Posterior vena cava (tissue), 2 donors: Measurements from ENCODE around the gene MROH2A. TPM values are rescaled to one million over a fixed set of nuclear protein-coding genes. Genes with fewer than 3 reads are reported as not detected.

Source experiments
- DNase-seq: peaks from one replicate; pipeline ENCODE4 v3.0.0-alpha.2; 2020; ENCODE audit warnings: low spot score
- intact Hi-C, 2 donors: fragments of 100-400 bp; cut with DNase I; formaldehyde crosslinking; loops; one replicate each; pipeline versions ENCODE4 v1.14.1 to v1.14.2; 2022 to 2023
- total RNA-seq, 2 donors: library from RNA; stranded (reverse); fragmentation: NEBNext Ultra II Directional; extraction: Animal tissue kit (Norgen Biotek cat#: 25700); gene quantifications; one replicate each; pipeline ENCODE4 v1.2.1, GENCODE V29; 2021
- donor health status: DM: yes; HTN: yes; CAD: no.
- donor health status: DM: yes; HTN: yes; CAD: no.

MROH2A gene
- total RNA-seq, 2 donors from 2014 or later, result not detected

- no peak for DNase-seq
- intact Hi-C loops, result no loop called here
Observed at GRCh38 chr2:233761040-233761769, 16.9 kb upstream of the MROH2A start.

- intact Hi-C loops, result no loop called here
- DNase-seq, result no peak
Observed at GRCh38 chr2:233764264-233764663, 13.9 kb upstream of the MROH2A start.

- intact Hi-C loops, result loop anchor here in 1 of 2 donors (5.0 kb wide), 1 partner anchor 1683 kb away; no protein-coding TSS in a partner anchor
- DNase-seq, result no peak
Observed at GRCh38 chr2:233764761-233765160, 13.4 kb upstream of the MROH2A start.

GRCh38 chr2:233766416-233766815, 11.7 kb upstream of the MROH2A start:
- intact Hi-C loops, result loop anchor here in 1 of 2 donors (5.0 kb wide), 1 partner anchor 1681 kb away; no protein-coding TSS in a partner anchor
- DNase-seq, result no peak

GRCh38 chr2:233768076-233768475, 10.1 kb upstream of the MROH2A start:
- no peak for DNase-seq

GRCh38 chr2:233769260-233769659, 8.9 kb upstream of the MROH2A start:
- no peak for DNase-seq
- intact Hi-C loops, result loop anchor here in 1 of 2 donors (5.0 kb wide), 1 partner anchor 1678 kb away; no protein-coding TSS in a partner anchor

More at GRCh38 chr2:233768076-233768475, 10.1 kb upstream of the MROH2A start:
- intact Hi-C loops, result loop anchor here in 1 of 2 donors (5.0 kb wide), 1 partner anchor 1679 kb away; no protein-coding TSS in a partner anchor

GRCh38 chr2:233772153-233772552, 6.0 kb upstream of the MROH2A start:
- DNase-seq, result no peak
- intact Hi-C loops, result no loop called here

- DNase-seq, result no peak
- intact Hi-C loops, result no loop called here
Observed at GRCh38 chr2:233772583-233772982, 5.5 kb upstream of the MROH2A start.

GRCh38 chr2:233773854-233774253, 4.3 kb upstream of the MROH2A start:
- intact Hi-C loops, result no loop called here
- DNase-seq, result no peak

- intact Hi-C loops, result no loop called here
- no peak for DNase-seq
Observed at GRCh38 chr2:233775414-233775813, 2.7 kb upstream of the MROH2A start.

GRCh38 chr2:233779722-233780121, 1.6 kb downstream of the MROH2A start:
- intact Hi-C loops, result no loop called here
- no peak for DNase-seq

- DNase-seq, result no peak
- intact Hi-C loops, result no loop called here
Observed at GRCh38 chr2:233780771-233781170, 2.6 kb downstream of the MROH2A start.

GRCh38 chr2:233789554-233789953, 11.4 kb downstream of the MROH2A start:
- intact Hi-C loops, result no loop called here
- DNase-seq, result no peak

GRCh38 chr2:233791151-233791882, 13.2 kb downstream of the MROH2A start:
- DNase-seq, result no peak
- intact Hi-C loops, result loop anchor here in 1 of 2 donors (5.0 kb wide), 1 partner anchor 286 kb away; no protein-coding TSS in a partner anchor

GRCh38 chr2:233791883-233792329, 13.8 kb downstream of the MROH2A start:
- intact Hi-C loops, result loop anchor here in 1 of 2 donors (5.0 kb wide), 1 partner anchor 285 kb away; no protein-coding TSS in a partner anchor
- no peak for DNase-seq

GRCh38 chr2:233792720-233793119, 14.6 kb downstream of the MROH2A start:
- no peak for DNase-seq
- intact Hi-C loops, result loop anchor here in 1 of 2 donors (5.0 kb wide), 1 partner anchor 285 kb away; no protein-coding TSS in a partner anchor

- intact Hi-C loops, result loop anchor here in 1 of 2 donors (5.0 kb wide), 1 partner anchor 284 kb away; no protein-coding TSS in a partner anchor
- no peak for DNase-seq
Observed at GRCh38 chr2:233793465-233794127, 15.5 kb downstream of the MROH2A start.

- intact Hi-C loops, result loop anchor here in 1 of 2 donors (5.0 kb wide), 1 partner anchor 283 kb away; no protein-coding TSS in a partner anchor
- DNase-seq, result no peak
Observed at GRCh38 chr2:233794128-233794658, 16.1 kb downstream of the MROH2A start.

GRCh38 chr2:233795735-233796171, 17.6 kb downstream of the MROH2A start:
- peak; percentile 67 for DNase-seq

More at GRCh38 chr2:233795735-233796171, 17.6 kb downstream of the MROH2A start:
- intact Hi-C loops, result no loop called here
